CD4-positive, alpha-beta T cell treated with Interleukin-15 for 1 hour (primary cell): ENCODE measurements around the gene DBET.
A peak's percentile ranks its signal among the peaks of the same experiment; 100 is the strongest.
"Not testable (repeated sequence)": the region's sequence is repeated elsewhere in the genome, so short reads cannot be mapped to it uniquely, and the experiment has no call there.

Experiments used
- DNase-seq: peaks from one replicate; pipeline ENCODE4 v3.0.0-alpha.2; 2020

DBET gene

GRCh38 chr4:190064342-190064741, at the start of gene DBET:
DBET (plus strand) TSS chr4:190064502.
- DNase-seq, result not testable (repeated sequence)

GRCh38 chr4:190014771-190015537, 49.3 kb upstream of the DBET start:
- DNase-seq, result no peak

- DNase-seq, result no peak
These were observed 48.5 kb upstream of the DBET start for GRCh38 chr4:190015538-190016368.

GRCh38 chr4:190016369-190017289, 47.7 kb upstream of the DBET start:
- no peak for DNase-seq

- DNase-seq, result no peak
These were observed 46.7 kb upstream of the DBET start for GRCh38 chr4:190017357-190018200.

- no peak for DNase-seq
These were observed 45.9 kb upstream of the DBET start for GRCh38 chr4:190018201-190018920.

GRCh38 chr4:190019023-190019858, 45.1 kb upstream of the DBET start:
- no peak for DNase-seq

- DNase-seq, result not testable (repeated sequence)
These were observed 44.3 kb upstream of the DBET start for GRCh38 chr4:190019859-190020463.

GRCh38 chr4:190020790-190021717, 43.2 kb upstream of the DBET start:
- no peak for DNase-seq

- not testable (repeated sequence) for DNase-seq
These were observed 42.3 kb upstream of the DBET start for GRCh38 chr4:190021973-190022372.

GRCh38 chr4:190022614-190023281, 41.6 kb upstream of the DBET start:
- not testable (repeated sequence) for DNase-seq

- DNase-seq, result not testable (repeated sequence)
These were observed 37.1 kb upstream of the DBET start, which contains the start of gene FRG2 for GRCh38 chr4:190027156-190027555. FRG2 (minus strand) TSS chr4:190027256; CDS start chr4:190027204, 52 bp downstream.

- not testable (repeated sequence) for DNase-seq
These were observed 33.0 kb upstream of the DBET start for GRCh38 chr4:190031264-190031663.

GRCh38 chr4:190037704-190038388, 26.5 kb upstream of the DBET start:
- peak; percentile 16 for DNase-seq

- DNase-seq, result not testable (repeated sequence)
These were observed 23.4 kb upstream of the DBET start for GRCh38 chr4:190040873-190041272.

GRCh38 chr4:190047627-190048026, 16.7 kb upstream of the DBET start:
- not testable (repeated sequence) for DNase-seq
